ENCODE measurements around the gene ATP5MK.

GRCh38 chr10:103395754-103396066 lies 565 bp downstream of the ATP5MK start:
- TF ChIP-seq POLR2A (IDR thresholded peaks at IDR 0.05; ENCODE audit: low read length) = no peak
- TF ChIP-seq GATA1 (IDR thresholded peaks at IDR 0.05; ENCODE audit: low read depth, low read length) = no peak

Measured in erythroblast (primary cell).